ENCODE data around the gene RAB4B. TPM values are rescaled to one million over a fixed set of nuclear protein-coding genes. Genes with fewer than 3 reads are reported as not detected.

RAB4B gene
- total RNA-seq, 4 donors from 2014 or later, result 22.9 to 26.6 (median 23.2) TPM

DNA sequence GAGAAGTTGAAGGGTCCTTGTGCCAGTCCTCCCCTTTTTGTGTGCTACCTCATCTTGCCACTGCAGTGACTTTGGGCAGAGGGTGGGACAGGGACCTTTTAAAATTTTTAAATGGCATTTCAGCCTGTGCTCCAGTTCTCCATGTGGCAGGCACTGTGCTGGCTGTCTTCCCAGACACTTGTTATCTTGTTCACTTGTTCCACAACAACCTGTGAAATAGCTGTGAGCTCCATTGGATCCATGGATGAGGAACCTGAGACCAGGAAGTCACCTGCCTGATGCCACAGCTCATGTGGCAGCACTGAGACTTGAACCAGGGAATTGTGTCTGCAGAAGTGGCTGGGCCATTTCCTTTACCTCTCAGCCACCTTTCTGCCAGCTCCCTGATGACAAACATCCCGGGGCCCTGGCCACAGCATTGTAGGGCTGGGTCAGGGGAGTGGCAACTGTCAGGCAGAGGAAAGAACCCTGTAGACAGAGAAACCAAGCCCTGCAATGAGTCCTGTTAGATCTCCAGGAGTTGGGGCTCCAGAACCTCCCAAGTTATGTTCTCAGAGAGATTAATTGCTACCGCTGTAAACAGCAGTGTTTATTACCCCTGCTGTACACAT lies 27.3 kb downstream of the RAB4B start:
- intact Hi-C loops (cut with DNase I), result no loop called here
- Histone ChIP-seq H3K9me3 (no peaks in the 10 kb centered on the region), H3K27me3 (no peaks in the 10 kb centered on the region), H3K4me1 (peaks cover 95 to 100% (median 99%) of the 10 kb centered on the region in 4 donors), H3K4me3 (no peak overlapping the region), H3K27ac (replicated peaks in 1 of 4) (peak overlapping the region; percentile 78 to 99 (median 96)), H3K36me3 (peaks cover 10 to 55% (median 44%) of the 10 kb centered on the region in 4 donors)
- TF ChIP-seq EP300 (IDR thresholded peaks at IDR 0.05) (no peak), POLR2A (IDR thresholded peaks at IDR 0.05; ENCODE audit: low read depth) (no peak), POLR2AphosphoS5 (IDR thresholded peaks at IDR 0.05) (no peak)
- TF ChIP-seq, protein P1, sequence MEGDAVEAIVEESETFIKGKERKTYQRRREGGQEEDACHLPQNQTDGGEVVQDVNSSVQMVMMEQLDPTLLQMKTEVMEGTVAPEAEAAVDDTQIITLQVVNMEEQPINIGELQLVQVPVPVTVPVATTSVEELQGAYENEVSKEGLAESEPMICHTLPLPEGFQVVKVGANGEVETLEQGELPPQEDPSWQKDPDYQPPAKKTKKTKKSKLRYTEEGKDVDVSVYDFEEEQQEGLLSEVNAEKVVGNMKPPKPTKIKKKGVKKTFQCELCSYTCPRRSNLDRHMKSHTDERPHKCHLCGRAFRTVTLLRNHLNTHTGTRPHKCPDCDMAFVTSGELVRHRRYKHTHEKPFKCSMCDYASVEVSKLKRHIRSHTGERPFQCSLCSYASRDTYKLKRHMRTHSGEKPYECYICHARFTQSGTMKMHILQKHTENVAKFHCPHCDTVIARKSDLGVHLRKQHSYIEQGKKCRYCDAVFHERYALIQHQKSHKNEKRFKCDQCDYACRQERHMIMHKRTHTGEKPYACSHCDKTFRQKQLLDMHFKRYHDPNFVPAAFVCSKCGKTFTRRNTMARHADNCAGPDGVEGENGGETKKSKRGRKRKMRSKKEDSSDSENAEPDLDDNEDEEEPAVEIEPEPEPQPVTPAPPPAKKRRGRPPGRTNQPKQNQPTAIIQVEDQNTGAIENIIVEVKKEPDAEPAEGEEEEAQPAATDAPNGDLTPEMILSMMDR (IDR thresholded peaks at IDR 0.05), result no peak
- no peak for DNase-seq (ENCODE audit: extremely low spot score)
- no CpG with 5 or more reads among the region's 2 CpGs for WGBS

- peak; percentile 96 for DNase-seq (ENCODE audit: extremely low spot score)
- H3K27ac ChIP-seq (replicated peaks in 1 of 4), result peak overlapping the region; percentile 78 to 99 (median 96)
- H3K4me1 ChIP-seq, result peaks cover 91 to 95% (median 93%) of the 10 kb centered on the region in 4 donors
- intact Hi-C loops (cut with DNase I), result no loop called here
- H3K36me3 ChIP-seq, result peaks cover 5 to 43% (median 34%) of the 10 kb centered on the region in 4 donors
- no peak for TF ChIP-seq POLR2A (IDR thresholded peaks at IDR 0.05; ENCODE audit: low read depth)
- TF ChIP-seq POLR2AphosphoS5 (IDR thresholded peaks at IDR 0.05), result peak; percentile 73 to 80
- TF ChIP-seq EP300 (IDR thresholded peaks at IDR 0.05), result peak; percentile 24
- TF ChIP-seq, protein P1 (IDR thresholded peaks at IDR 0.05), result peak; percentile 79 to 96 (median 83)
- WGBS, result 20% methylated on average over 26 of the region's 26 CpGs
- H3K4me3 ChIP-seq, result peak overlapping the region; percentile 10 to 43 (median 27)
- no peaks in the 10 kb centered on the region for H3K27me3 ChIP-seq
- no peaks in the 10 kb centered on the region for H3K9me3 ChIP-seq
Measured at GRCh38 chr19:40806423-40807146, 28.5 kb downstream of the RAB4B start.

DNA sequence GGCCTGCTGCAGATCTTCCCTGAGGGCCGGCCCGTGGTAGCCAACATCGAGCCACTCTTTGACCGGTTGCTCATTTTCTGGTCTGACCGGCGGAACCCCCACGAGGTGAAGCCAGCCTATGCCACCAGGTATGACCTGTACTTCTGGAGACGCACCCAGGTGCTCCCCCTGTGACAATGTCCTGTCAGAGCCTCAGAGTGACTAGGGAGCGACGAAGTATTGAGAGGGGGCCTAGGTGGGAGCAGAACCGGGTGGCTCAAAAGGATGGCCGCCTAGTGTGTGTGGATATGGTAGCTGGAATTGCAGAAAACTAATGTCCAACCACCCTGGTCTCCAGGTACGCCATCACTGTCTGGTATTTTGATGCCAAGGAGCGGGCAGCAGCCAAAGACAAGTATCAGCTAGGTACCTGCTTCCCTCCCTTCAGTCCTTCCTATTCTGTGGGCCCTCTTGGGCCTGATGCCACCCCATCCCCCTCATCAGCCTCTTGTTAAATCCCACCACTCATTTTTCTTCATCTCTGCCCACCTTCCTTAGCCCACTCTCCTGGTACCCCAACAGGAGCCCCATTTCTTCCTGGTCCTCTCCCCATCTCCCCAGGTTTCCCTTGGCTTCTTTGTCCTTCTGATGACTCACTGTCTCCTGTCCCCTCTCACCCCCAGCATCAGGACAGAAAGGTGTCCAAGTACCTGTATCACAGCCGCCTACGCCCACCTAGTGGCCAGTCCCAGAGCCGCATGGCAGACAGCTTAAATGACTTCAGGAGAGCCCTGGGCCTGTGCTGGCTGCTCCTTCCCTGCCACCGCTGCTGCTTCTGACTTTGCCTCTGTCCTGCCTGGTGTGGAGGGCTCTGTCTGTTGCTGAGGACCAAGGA lies 29.3 kb downstream of the RAB4B start:
- intact Hi-C loops (cut with DNase I), result no loop called here
- peaks cover 91 to 95% (median 92%) of the 10 kb centered on the region in 4 donors for H3K4me1 ChIP-seq

GRCh38 chr19:40808021-40808325 lies 29.9 kb downstream of the RAB4B start:
- Histone ChIP-seq H3K4me1 (peaks cover 88 to 95% (median 92%) of the 10 kb centered on the region in 4 donors), H3K27ac (replicated peaks in 1 of 4) (peak overlapping the region; percentile 85 to 99 (median 96)), H3K4me3 (no peak overlapping the region), H3K36me3 (peaks cover 5 to 39% (median 32%) of the 10 kb centered on the region in 4 donors), H3K9me3 (no peaks in the 10 kb centered on the region), H3K27me3 (no peaks in the 10 kb centered on the region)
- intact Hi-C loops (cut with DNase I), result no loop called here
- TF ChIP-seq POLR2AphosphoS5 (IDR thresholded peaks at IDR 0.05) (no peak), POLR2A (IDR thresholded peaks at IDR 0.05; ENCODE audit: low read depth) (no peak), EP300 (IDR thresholded peaks at IDR 0.05) (no peak)
- TF ChIP-seq, protein P1 (IDR thresholded peaks at IDR 0.05), result no peak
- DNase-seq (ENCODE audit: extremely low spot score), result no peak
- 94% methylated on average over 2 of the region's 2 CpGs for WGBS

More for the DNA sequence above, 29.3 kb downstream of the RAB4B start:
- Histone ChIP-seq H3K27me3 (no peaks in the 10 kb centered on the region), H3K27ac (replicated peaks in 1 of 4) (peak overlapping the region; percentile 78 to 99 (median 96)), H3K9me3 (no peaks in the 10 kb centered on the region), H3K36me3 (peaks cover 5 to 39% (median 32%) of the 10 kb centered on the region in 4 donors), H3K4me3 (peak overlapping the region in 3 of 4 donors; percentile 10 to 43 (median 17))
- no peak for DNase-seq (ENCODE audit: extremely low spot score)
- TF ChIP-seq POLR2AphosphoS5 (IDR thresholded peaks at IDR 0.05), result no peak
- TF ChIP-seq, protein P1 (IDR thresholded peaks at IDR 0.05), result peak in 1 of 3 experiments; percentile 18
- 69% methylated on average over 18 of the region's 18 CpGs for WGBS

All from esophagus muscularis mucosa (tissue), 4 donors.